GM04504 (cell line): ENCODE data around the gene IRF2BPL.
"Not testable (repeated sequence)": the region's sequence is repeated elsewhere in the genome, so short reads cannot be mapped to it uniquely, and the experiment has no call there.

Experiments used
- DNase-seq: peaks from one replicate; pipeline ENCODE4 v3.0.0-alpha.2; 2012; ENCODE audit warnings: low read depth

IRF2BPL gene

DNA sequence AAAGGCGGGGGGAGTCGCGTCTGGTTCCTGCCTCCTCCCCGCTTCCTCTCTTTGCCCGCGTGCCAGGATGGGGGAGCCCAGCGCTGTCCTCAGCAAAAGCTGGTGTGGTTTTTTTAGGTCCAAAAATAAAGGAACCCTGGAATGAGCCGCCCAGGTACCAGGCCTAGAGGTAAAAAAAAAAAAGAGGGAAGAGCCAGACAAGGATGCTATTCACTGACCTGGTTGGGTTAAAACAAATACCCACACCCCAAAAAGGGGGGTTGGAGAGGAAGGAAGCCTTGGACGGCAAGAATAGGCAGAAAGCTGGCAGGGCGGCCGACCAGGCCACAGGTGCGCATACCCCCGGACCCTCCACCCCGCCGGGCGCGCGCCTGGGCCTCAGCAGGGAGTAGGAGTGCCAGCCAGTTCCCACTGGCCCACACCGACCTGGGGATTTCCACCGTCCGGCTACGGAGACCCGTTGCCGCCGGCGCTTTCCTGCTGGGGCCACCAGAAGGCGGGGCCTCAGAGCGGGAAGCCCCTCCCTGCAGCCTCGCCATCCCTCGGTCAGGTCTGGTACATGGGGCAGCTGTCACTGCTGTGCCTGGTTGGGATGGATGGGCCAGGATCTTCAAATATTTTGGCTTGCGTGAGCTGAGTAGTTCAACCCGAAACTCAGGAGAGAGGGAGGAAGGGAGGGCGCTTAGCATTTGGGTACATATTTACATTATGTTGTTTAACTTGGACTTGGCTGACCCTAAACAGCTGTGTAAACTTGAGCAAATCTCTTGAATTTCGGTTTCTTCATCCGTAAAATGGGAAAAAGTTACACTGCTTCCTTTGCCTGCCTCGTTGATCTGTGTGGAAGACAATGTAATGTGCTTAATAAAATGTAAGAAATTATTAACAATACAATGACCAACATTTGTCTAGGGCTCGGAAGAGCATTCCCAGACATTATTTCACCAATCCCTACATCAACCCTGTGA is 5.4 kb upstream of the IRF2BPL start:
- DNase-seq, result no peak

GRCh38 chr14:77032844-77033621 is 4.5 kb upstream of the IRF2BPL start:
- DNase-seq, result peak; percentile 98

DNA sequence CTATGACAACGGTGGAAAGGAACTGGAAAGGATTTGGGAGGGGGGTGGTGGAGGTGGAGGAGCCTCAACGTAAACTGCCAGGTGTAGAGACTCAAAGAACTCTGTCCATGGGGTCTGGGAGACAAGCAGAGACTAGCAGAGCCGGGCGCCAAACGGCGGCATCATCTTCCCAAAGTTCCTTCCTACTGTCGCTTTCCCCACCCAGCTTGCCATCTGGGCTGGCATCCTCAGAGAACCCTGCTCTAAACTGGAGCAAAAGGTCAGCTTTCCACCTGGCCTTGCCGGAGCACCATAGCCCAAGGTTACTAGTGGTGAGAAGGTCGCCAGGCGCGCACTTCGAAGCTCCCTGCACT is 4.0 kb upstream of the IRF2BPL start:
- DNase-seq, result no peak

GRCh38 chr14:77031759-77032490 is 3.4 kb upstream of the IRF2BPL start:
- DNase-seq, result no peak

- no peak for DNase-seq
Observed at GRCh38 chr14:77027538-77028383, 747 bp downstream of the IRF2BPL start.

DNA sequence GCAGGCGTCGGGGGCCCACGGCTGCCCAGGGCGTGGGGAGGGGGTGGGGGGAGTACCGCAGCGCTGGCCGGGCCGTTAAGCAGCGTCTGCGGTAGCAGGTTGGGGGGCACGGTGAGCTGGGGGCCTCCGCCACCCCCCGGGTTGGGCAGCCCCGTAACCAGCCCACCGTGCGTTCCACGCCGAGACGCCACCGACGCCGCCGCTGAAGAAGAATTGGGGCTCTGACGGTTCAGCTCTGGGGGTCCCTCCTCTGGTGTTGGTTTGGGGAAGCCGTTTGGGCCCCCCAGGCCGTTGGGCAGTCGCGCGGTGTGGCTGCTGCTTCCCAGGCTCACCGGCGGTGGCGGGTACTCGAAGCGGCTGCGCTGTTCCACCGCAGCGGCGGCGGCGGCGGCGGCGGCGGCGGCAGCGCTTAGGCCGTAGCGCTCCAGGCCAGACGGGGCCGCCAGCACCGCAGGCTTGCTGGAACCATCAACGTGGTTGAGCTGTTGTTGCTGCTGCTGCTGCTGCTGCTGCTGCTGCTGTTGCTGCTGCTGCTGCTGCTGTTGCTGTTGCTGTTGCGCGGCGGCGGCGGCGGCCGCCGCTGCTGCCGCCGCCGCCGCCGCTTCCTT is 1.5 kb downstream of the IRF2BPL start:
- no peak for DNase-seq

- DNase-seq, result no peak
Observed at GRCh38 chr14:77026166-77026929, 2.2 kb downstream of the IRF2BPL start.

DNA sequence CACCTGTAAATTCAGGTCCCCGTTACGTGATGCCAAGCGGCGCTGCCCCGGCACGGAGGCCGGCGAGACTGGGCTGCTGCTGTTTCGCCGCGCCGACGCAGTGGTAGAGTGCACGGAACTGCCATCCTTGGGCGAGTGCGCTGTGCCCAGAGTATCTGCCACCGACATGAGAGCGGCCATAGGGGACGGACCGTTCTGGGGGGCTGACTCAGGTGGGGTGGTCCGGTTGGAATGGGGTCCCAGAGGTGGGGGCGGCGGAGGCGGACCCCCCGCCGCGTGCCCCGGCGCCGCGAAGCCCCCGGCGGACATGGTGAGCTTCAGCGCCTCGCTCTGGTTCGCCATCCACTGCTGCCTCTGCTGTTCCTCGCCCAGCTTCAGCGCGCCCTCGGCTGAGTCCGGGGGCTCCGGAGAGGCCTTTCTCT is 2.8 kb downstream of the IRF2BPL start:
- no peak for DNase-seq

GRCh38 chr14:77024171-77024691 is 4.3 kb downstream of the IRF2BPL start:
- DNase-seq, result no peak

- no peak for DNase-seq
Observed at GRCh38 chr14:77023001-77023996, 5.2 kb downstream of the IRF2BPL start.

DNA sequence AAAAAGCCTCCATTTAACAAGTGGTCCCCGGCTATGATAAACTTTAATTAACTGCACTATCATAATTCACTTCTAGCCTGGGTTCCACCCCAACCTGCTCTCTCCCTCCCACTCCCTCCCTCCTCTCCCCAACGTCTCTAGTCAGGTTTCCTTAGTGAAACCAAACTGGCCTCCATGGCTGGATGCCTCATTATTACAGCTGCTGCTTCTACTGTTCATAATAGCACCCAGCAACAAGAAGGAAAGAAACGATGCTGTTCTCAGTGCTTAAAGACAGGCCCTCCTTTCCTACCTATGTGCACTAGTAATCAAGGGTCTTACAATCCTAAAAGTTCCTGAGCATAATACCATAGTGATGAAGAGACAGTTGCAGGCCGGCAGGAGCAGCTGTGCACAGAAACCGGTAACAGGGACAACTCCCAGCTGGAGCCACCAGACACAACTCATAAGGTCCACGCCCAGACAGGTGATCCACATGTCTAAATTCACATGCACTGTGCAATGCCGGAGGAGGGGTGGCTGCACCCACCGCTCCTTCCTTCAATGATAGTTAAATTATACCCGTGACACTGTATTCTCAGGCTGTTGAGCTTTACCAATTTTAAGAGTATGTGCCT is 6.2 kb downstream of the IRF2BPL start:
- DNase-seq, result no peak

- not testable (repeated sequence) for DNase-seq
Observed at GRCh38 chr14:77021424-77021823, 7.1 kb downstream of the IRF2BPL start.

GRCh38 chr14:77018785-77019184 is 9.7 kb downstream of the IRF2BPL start:
- no peak for DNase-seq

- DNase-seq, result no peak
Observed at GRCh38 chr14:77017666-77018065, 10.8 kb downstream of the IRF2BPL start.

DNA sequence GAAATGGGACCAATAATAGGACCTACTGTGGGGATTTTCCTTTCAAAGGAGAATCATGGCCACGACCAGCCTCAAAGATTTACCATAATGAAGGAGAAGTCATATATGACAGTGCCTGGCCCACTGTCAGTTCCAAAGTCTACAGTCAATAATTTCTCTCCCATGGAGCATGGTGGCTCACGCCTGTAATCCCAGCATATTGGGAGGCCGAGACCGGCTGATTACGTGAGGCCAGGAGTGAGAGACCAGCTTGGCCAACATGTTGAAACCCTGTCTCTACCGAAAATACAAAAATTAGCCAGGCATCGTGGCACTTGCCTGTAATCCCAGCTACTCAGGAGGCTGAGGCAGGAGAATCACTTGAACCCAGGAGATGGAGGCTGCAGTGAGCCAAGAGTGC is 13.8 kb downstream of the IRF2BPL start:
- no peak for DNase-seq

DNA sequence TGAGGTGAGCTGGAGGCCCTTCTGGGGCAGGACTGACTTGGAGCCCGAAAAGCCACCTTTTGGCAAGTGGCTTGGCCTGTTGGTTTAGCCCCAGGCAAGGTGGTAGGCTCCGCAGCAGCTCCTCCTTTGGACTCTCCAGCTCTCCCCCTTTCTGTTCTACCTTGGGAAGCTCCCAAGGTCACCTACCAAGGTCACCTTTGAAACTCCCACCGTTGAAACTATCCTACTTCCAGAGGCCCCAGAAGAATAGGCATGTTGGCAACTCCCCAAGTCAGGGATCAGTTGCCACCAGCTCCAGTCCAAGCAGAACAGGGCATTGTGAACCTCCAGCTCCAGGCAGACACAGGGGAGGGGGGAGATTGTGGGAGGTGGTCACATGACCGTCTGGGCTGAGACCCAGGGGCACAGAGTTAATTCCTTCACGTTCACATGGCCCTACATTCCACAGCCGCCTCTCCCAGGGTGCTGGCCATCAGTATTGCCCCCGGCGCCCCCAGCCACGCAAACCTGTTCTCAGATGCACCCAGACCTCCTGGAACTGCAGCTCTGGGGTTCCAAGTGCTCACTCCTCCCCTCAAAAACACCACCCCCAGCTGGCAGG is 14.4 kb downstream of the IRF2BPL start:
- DNase-seq, result no peak

GRCh38 chr14:77012193-77012765 is 16.2 kb downstream of the IRF2BPL start:
- DNase-seq, result no peak

GRCh38 chr14:77011245-77011644 is 17.3 kb downstream of the IRF2BPL start:
- DNase-seq, result no peak
